ENCODE measurements around the gene ADK. TPM values are rescaled to one million over a fixed set of nuclear protein-coding genes. Genes with fewer than 3 reads are reported as not detected.
"Not testable (repeated sequence)": the region's sequence is repeated elsewhere in the genome, so short reads cannot be mapped to it uniquely, and the experiment has no call there.

ADK gene
- total and polyA plus RNA-seq, 8 donors: 44.8 to 68.6 (median 57.5) TPM

DNA sequence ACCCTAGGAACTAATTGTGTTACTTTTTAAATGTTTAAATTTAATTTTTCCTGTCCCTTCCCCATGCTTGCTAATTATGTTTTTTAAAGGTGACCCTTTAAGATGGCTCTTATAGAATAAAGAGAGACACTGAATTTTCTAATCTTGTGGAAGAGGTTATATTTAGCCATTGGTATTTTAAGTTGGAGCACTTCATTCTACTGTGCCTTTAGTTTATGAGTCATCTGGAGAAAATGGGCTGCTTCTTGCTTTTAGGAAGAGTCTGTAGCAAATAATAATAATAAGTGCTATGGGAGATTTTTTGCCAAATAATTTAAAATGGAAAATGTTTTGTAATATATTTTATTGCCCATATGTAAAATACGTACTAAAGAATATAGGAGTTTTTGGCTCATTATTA, 139.7 kb downstream of the ADK start:
- peaks cover 0 to 5% of the 10 kb centered on the region in 2 donors for H3K4me1 ChIP-seq
- no peaks in the 10 kb centered on the region for H3K36me3 ChIP-seq
- ATAC-seq: peak; percentile 66
- no peaks in the 10 kb centered on the region for H3K9me3 ChIP-seq
- intact Hi-C loops (cut with DNase I): no loop called here
- H3K27ac ChIP-seq: peak overlapping the region in 1 of 2 donors; percentile 77
- H3K4me3 ChIP-seq: no peak overlapping the region
- H3K27me3 ChIP-seq: no peaks in the 10 kb centered on the region
- no peak for DNase-seq
- TF ChIP-seq, protein P1, sequence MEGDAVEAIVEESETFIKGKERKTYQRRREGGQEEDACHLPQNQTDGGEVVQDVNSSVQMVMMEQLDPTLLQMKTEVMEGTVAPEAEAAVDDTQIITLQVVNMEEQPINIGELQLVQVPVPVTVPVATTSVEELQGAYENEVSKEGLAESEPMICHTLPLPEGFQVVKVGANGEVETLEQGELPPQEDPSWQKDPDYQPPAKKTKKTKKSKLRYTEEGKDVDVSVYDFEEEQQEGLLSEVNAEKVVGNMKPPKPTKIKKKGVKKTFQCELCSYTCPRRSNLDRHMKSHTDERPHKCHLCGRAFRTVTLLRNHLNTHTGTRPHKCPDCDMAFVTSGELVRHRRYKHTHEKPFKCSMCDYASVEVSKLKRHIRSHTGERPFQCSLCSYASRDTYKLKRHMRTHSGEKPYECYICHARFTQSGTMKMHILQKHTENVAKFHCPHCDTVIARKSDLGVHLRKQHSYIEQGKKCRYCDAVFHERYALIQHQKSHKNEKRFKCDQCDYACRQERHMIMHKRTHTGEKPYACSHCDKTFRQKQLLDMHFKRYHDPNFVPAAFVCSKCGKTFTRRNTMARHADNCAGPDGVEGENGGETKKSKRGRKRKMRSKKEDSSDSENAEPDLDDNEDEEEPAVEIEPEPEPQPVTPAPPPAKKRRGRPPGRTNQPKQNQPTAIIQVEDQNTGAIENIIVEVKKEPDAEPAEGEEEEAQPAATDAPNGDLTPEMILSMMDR (IDR thresholded peaks at IDR 0.05): no peak

DNA sequence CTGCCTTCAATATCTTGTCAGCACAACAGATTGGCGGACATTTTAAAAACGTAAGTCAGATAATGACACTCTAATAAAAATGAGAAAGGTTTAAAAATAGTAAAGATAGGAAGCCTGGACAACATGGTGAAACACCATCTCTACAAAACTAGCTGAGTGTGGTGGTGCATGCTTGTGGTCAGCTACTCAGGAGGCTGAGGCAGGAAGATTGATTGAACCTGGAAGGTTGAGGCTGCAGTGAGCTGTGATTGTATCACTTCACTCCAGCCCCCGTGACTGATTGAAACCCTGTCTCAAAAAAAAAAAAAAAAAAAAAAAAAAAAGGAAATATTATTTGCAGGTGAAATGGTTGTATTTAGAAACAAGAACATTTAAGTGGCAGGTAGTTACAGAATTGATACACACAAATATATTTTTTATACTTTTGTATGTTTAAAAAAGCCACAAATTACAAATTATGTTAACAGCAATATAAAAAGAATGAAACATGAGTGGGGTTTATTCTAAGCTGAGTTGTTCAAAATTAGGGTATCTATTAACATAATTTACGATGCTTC, 141.9 kb downstream of the ADK start:
- Histone ChIP-seq H3K27me3 (no peaks in the 10 kb centered on the region), H3K36me3 (no peaks in the 10 kb centered on the region), H3K9me3 (no peaks in the 10 kb centered on the region), H3K27ac (no peak overlapping the region), H3K4me1 (peaks cover 0 to 5% of the 10 kb centered on the region in 2 donors), H3K4me3 (no peak overlapping the region)
- TF ChIP-seq, protein P1 (IDR thresholded peaks at IDR 0.05): no peak
- intact Hi-C loops (cut with DNase I): no loop called here
- DNase-seq (no peak), ATAC-seq (no peak)

DNA sequence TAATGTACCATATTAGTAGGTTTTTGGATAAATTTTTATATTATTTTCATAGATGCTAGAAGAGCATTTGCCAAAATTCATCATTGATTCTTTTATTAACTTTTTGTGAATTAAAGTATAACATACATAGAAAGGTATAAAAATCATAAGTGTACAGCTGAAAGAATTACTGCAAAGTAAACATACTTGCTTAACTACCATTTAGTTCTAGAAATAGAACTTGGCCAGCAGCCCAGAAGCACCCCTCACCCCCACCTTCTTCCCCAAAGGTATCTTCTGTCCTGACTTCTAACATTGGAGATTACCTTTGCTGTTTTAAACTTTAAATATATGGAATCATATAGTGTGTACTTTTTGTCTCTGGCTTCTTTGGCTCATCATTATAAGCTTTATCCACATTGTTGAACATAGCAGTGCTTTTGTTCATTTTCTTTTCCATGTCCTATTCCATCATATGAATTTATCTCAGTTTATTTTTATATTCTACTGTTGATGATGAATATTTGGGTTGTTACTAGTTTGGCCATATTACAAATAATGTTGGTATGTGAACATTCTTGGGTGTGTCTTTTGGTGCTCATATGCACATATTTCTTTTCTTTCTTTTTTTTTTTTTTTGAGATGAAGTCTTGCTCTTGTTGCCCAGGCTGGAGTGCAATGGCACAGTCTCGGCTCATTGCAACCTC, 142.8 kb downstream of the ADK start:
- Histone ChIP-seq H3K9me3 (no peaks in the 10 kb centered on the region), H3K27ac (peak overlapping the region; percentile 25 to 55), H3K4me1 (peaks cover 0 to 5% of the 10 kb centered on the region in 2 donors), H3K36me3 (no peaks in the 10 kb centered on the region), H3K4me3 (no peak overlapping the region), H3K27me3 (no peaks in the 10 kb centered on the region)
- TF ChIP-seq, protein P1 (IDR thresholded peaks at IDR 0.05): no peak
- intact Hi-C loops (cut with DNase I): no loop called here
- DNase-seq: peak in 1 of 4 donors; percentile 34
- ATAC-seq: peak; percentile 43

DNA sequence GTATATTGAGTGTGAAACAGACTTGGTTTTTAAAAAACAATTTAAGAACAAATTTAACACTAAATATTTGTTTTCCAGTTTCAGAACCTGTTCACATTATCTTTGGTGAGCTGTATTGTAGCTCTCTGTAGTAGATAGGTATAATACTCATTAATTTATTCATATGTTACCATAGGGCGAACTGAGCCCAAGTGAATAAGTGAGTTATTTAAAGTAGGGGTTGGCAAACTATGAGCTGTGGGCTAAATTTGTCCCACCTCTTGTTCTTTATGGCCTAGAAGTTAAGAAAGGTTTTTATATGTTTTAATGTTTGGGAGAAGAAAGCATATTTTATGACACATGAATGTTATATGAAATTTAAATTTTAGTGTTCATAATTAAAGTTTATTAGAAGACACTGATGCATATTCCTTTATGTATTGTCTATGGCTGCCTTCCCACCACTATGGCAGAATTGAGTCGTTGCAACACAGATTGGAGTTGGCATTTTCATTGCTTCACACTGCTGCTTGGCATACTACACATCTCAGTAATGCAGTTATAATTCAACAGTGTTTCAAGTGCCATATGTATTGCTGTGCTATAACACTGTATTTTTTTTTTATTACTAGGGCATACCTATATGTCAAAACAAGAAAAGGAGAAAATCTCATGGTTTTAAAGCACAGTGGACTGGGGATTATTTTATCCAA, 146.5 kb downstream of the ADK start:
- H3K27ac ChIP-seq: no peak overlapping the region
- intact Hi-C loops (cut with DNase I): no loop called here
- H3K4me3 ChIP-seq: no peak overlapping the region
- H3K27me3 ChIP-seq: no peaks in the 10 kb centered on the region
- TF ChIP-seq, protein P1 (IDR thresholded peaks at IDR 0.05): no peak
- H3K4me1 ChIP-seq: peaks cover 0 to 5% of the 10 kb centered on the region in 2 donors
- no peak for ATAC-seq
- DNase-seq: no peak
- H3K36me3 ChIP-seq: no peaks in the 10 kb centered on the region
- H3K9me3 ChIP-seq: no peaks in the 10 kb centered on the region

DNA sequence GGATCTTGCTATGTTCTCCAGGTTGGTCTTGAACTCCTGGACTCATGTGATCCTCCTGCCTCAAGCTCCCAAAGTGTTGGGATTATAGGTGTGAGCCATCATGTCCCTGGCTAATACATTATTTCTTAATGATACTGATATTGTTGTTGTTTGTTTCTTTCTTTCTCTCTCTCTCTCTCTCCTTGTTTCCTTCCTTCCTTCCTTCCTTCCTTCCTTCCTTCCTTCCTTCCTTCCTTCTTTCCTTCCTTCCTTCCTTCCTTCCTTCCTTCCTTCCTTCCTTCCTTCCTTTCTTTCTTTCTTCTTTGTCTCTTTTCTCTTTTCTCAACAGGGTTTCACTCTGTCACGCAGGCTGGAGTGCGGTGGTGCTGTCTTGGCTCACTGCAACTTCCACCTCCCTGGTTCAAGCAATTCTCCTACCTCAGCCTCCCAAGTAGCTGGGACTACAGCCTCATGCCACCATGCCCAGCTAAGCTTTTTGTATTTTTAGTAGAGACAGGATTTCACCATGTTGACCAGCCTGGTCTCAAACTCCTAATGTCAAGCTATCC, 149.1 kb downstream of the ADK start:
- ATAC-seq; H3K27ac ChIP-seq; H3K27me3 ChIP-seq; H3K4me1 ChIP-seq; intact Hi-C loops (cut with DNase I); H3K36me3 ChIP-seq; H3K9me3 ChIP-seq; DNase-seq; H3K4me3 ChIP-seq: not testable (repeated sequence)
